GM12878 (cell line): ENCODE measurements around the gene APOC1. TPM values are rescaled to one million over a fixed set of nuclear protein-coding genes. Genes with fewer than 3 reads are reported as not detected.

Experiments
- ATAC-seq: fragments of 200-7000 bp; cut with Tn5 transposase; 3 replicates; pipeline ENCODE4 v1.9.1; 2020; ENCODE audit warnings: mild to moderate bottlenecking, moderate library complexity
- BruUV-seq: library from RNA; stranded (reverse); fragments of 400-500 nt; replicated peaks from 2 replicates; lab custom pipeline; 2021; lab: Mats Ljungman, UMichigan
- CTCF ChIA-PET: fragments of 300-600 bp; sonication (Branson Sonifier 250); formaldehyde crosslinking; extraction: SDS; loops from one replicate; lab custom pipeline; 2021; ENCODE audit warnings: inconsistent platforms; lab: Yijun Ruan, JAX
- POLR2A ChIA-PET: fragments of 350-600 bp; formaldehyde crosslinking; extraction: SDS; loops from one replicate; lab custom pipeline; 2021; ENCODE audit warnings: inconsistent platforms; lab: Charles Lee
- RAD21 ChIA-PET: fragments of 300-600 bp; sonication (Branson Sonifier 250); formaldehyde crosslinking; loops from one replicate; lab custom pipeline; 2023; ENCODE audit warnings: antibody characterized with exemption; ENCODE audit not compliant: unreplicated experiment; lab: Charles Lee
- SMC1A ChIA-PET: fragments of 300-600 bp; sonication (Branson Sonifier 250); formaldehyde crosslinking; loops from one replicate; lab custom pipeline; 2023; ENCODE audit not compliant: unreplicated experiment, uncharacterized antibody; lab: Charles Lee
- DNase-seq: peaks from one replicate; pipeline ENCODE4 v3.0.0-alpha.2; 2011; ENCODE audit warnings: low read depth, low spot score
- FAIRE-seq: peaks from 3 replicates; lab custom pipeline; 2011; peaks lifted over from hg19 to GRCh38; lab: Jason Lieb, UNC
- H2AFZ ChIP-seq: 2 replicates; pipeline ENCODE4 v1.6.0; 2011; ENCODE audit warnings: low read depth, low read length, control low read depth; ENCODE audit not compliant: control insufficient read depth
- H3K27ac ChIP-seq: 2 replicates; pipeline ENCODE4 v1.5.1; 2011; ENCODE audit warnings: control low read depth; ENCODE audit not compliant: control insufficient read depth, insufficient read depth
- H3K27me3 ChIP-seq, 2 experiments: replicated peaks in 1 of 2; 2 replicates each; pipeline versions ENCODE4 v1.6.0 to v1.6.1; 2011; ENCODE audit warnings: low read length in 1 of 2; ENCODE audit not compliant: control insufficient read depth in 2 of 2, insufficient read depth in 2 of 2
- H3K36me3 ChIP-seq, 2 experiments: 2 replicates each; pipeline ENCODE4 v1.5.1; 2011; ENCODE audit warnings: low read length in 1 of 2; ENCODE audit not compliant: control insufficient read depth in 2 of 2, insufficient read depth in 2 of 2
- H3K4me1 ChIP-seq: 2 replicates; pipeline ENCODE4 v1.6.1; 2011; ENCODE audit warnings: mild to moderate bottlenecking, low read length, moderate library complexity, mixed read lengths; ENCODE audit not compliant: control insufficient read depth, insufficient read depth
- H3K4me2 ChIP-seq: 2 replicates; pipeline ENCODE4 v1.6.0; 2011; ENCODE audit warnings: control low read depth; ENCODE audit not compliant: control insufficient read depth, insufficient read depth
- H3K4me3 ChIP-seq: fragments of 200-600 bp; sonication (generic); 2 replicates; pipeline ENCODE4 v1.5.1; 2016
- H3K79me2 ChIP-seq: 2 replicates; pipeline ENCODE4 v1.6.0; 2011; ENCODE audit warnings: low read length; ENCODE audit not compliant: control insufficient read depth, insufficient read depth
- H3K9ac ChIP-seq: 2 replicates; pipeline ENCODE4 v1.8.0; 2011; ENCODE audit warnings: low read length, control low read depth, mixed read lengths; ENCODE audit not compliant: control insufficient read depth, insufficient read depth
- H3K9me3 ChIP-seq: replicated peaks from 3 replicates; pipeline ENCODE4 v1.5.1; 2011; ENCODE audit warnings: mild to moderate bottlenecking, low read length; ENCODE audit not compliant: control insufficient read depth, insufficient read depth
- H4K20me1 ChIP-seq: 2 replicates; pipeline ENCODE4 v1.6.0; 2011; ENCODE audit not compliant: control insufficient read depth, insufficient read depth
- CBX5 ChIP-seq: sonication (generic); IDR thresholded peaks from 2 replicates; pipeline ENCODE4 v1.6.1; 2016; ENCODE audit warnings: low read depth, moderate library complexity, mild to moderate bottlenecking, inconsistent platforms
- CREB1 ChIP-seq: IDR thresholded peaks from 2 replicates; pipeline ENCODE4 v1.6.1; 2012; ENCODE audit warnings: low read depth, mild to moderate bottlenecking, inconsistent platforms
- FOS ChIP-seq: IDR thresholded peaks from 3 replicates; pipeline ENCODE4 v1.6.1; 2011; ENCODE audit warnings: borderline replicate concordance; ENCODE audit not compliant: insufficient read length; ENCODE audit errors: extremely low read depth
- HDAC6 ChIP-seq: fragments of 200-600 bp; sonication (generic); IDR thresholded peaks from one replicate; pipeline ENCODE4 v1.8.0; 2017; ENCODE audit warnings: antibody characterized with exemption; ENCODE audit not compliant: unreplicated experiment
- IKZF2 ChIP-seq, 2 experiments: fragments of 450-650 bp; IDR thresholded peaks; 2 replicates each; pipeline ENCODE4 v1.6.1; 2017; ENCODE audit warnings: mild to moderate bottlenecking in 2 of 2, moderate library complexity in 2 of 2
- NFXL1 ChIP-seq: fragments of 450-650 bp; IDR thresholded peaks from 2 replicates; pipeline ENCODE4 v1.6.1; 2017; ENCODE audit warnings: antibody characterized with exemption, mild to moderate bottlenecking, borderline replicate concordance
- NR2C2 ChIP-seq: IDR thresholded peaks from 2 replicates; pipeline ENCODE4 v1.6.1; 2011; ENCODE audit warnings: borderline replicate concordance, low read depth; ENCODE audit not compliant: control insufficient read depth, insufficient read length
- PAX5 ChIP-seq: IDR thresholded peaks from 2 replicates; pipeline ENCODE4 v1.6.1; 2011; ENCODE audit warnings: low read depth, low read length, borderline replicate concordance
- PAX8 ChIP-seq: fragments of 450-650 bp; IDR thresholded peaks from 2 replicates; pipeline ENCODE4 v1.6.1; 2017; ENCODE audit warnings: mild to moderate bottlenecking, moderate library complexity
- POLR2AphosphoS5 ChIP-seq: IDR thresholded peaks from 2 replicates; pipeline ENCODE4 v1.6.1; 2011; ENCODE audit warnings: mild to moderate bottlenecking, low read length, inconsistent platforms
- STAT1 ChIP-seq: fragments of 450-650 bp; conservative IDR thresholded peaks from 2 replicates; pipeline ENCODE4 v1.6.1; 2014; ENCODE audit warnings: antibody characterized with exemption, mild to moderate bottlenecking
- STAT3 ChIP-seq: IDR thresholded peaks from 2 replicates; pipeline ENCODE4 v1.6.1; 2011; ENCODE audit warnings: low read depth, low read length, improper control_type of control experiment
- SUZ12 ChIP-seq: fragments of 200-600 bp; sonication (generic); IDR thresholded peaks from one replicate; pipeline ENCODE4 v1.6.1; 2018; ENCODE audit warnings: antibody characterized with exemption, mild to moderate bottlenecking; ENCODE audit not compliant: unreplicated experiment
- ZNF274 ChIP-seq: IDR thresholded peaks from one replicate; pipeline ENCODE4 v1.8.0; 2011; ENCODE audit not compliant: insufficient read length, insufficient read depth
- WGBS: methylation state at CpG from one replicate; pipeline ENCODE4 v1.1.6; 2016; ENCODE audit warnings: low lambda C conversion rate; ENCODE audit not compliant: insufficient replicate concordance, insufficient coverage; ENCODE audit errors: missing lambda C conversion rate; 5-methylcytosine and 5-hydroxymethylcytosine counted together
- in situ Hi-C: fragments of 300-500 bp; cut with MboI; formaldehyde crosslinking; loops from 9 replicates; pipeline ENCODE4 v1.14.3; 2018; ENCODE audit warnings: mixed read lengths
- intact Hi-C: fragments of 100-400 bp; cut with micrococcal nuclease; formaldehyde crosslinking; loops from one replicate; pipeline ENCODE4 v1.14.2; 2022; ENCODE audit not compliant: unreplicated experiment
- polyA plus RNA-seq, 11 experiments: library from polyadenylated mRNA; depleted of rRNA in 4 of 11; unstranded in 6 of 11; stranded (reverse) in 5 of 11; fragments of >200 nt; fragmentation: Nextera tagmentation in 4 of 11; fragmentation: Illumina TruSeq in 1 of 11; extraction: Ambion mirVana in 4 of 11; extraction: Trizol in 1 of 11; gene quantifications; 1 replicate in 1 of 11; 2 replicates in 10 of 11; pipeline versions ENCODE4 v1.2.1 to v1.2.3, GENCODE V29; 2011 to 2016; ENCODE audit warnings: inconsistent platforms in 2 of 11, missing spikeins in 2 of 11, low read depth in 1 of 11
- total RNA-seq, 4 experiments: library from RNA; depleted of rRNA in 3 of 4; stranded (reverse); fragments of >200 nt in 3 of 4; fragmentation: Illumina TruSeq in 1 of 4; extraction: Trizol in 1 of 4; gene quantifications; 2 replicates each; pipeline versions ENCODE4 v1.2.1 to v1.2.3, GENCODE V29; 2013 to 2021
- TF ChIP-seq, protein P1 (sequence below): IDR thresholded peaks from 2 replicates; pipeline ENCODE4 v1.6.1; 2011; ENCODE audit warnings: borderline replicate concordance, low read depth, mild to moderate bottlenecking, moderate library complexity, mixed read lengths, low read length; ENCODE audit not compliant: insufficient read depth; ENCODE audit errors: extremely low read length
- TF ChIP-seq, protein P2 (sequence below): fragments of 450-650 bp; IDR thresholded peaks from 2 replicates; pipeline ENCODE4 v1.6.1; 2017; ENCODE audit warnings: borderline replicate concordance
- TF ChIP-seq, protein P3 (sequence below): fragments of 450-650 bp; formaldehyde crosslinking; IDR thresholded peaks from 2 replicates; pipeline ENCODE4 v1.5.0; 2022; ENCODE audit warnings: mild to moderate bottlenecking, missing genetic modification characterization

Gene APOC1
- total and polyA plus RNA-seq, 10 of the 15 experiments (the other 5 are each of a cell fraction or from before 2014, with no cell fraction given), result 0.73 to 4.0 (median 2.6) TPM

DNA sequence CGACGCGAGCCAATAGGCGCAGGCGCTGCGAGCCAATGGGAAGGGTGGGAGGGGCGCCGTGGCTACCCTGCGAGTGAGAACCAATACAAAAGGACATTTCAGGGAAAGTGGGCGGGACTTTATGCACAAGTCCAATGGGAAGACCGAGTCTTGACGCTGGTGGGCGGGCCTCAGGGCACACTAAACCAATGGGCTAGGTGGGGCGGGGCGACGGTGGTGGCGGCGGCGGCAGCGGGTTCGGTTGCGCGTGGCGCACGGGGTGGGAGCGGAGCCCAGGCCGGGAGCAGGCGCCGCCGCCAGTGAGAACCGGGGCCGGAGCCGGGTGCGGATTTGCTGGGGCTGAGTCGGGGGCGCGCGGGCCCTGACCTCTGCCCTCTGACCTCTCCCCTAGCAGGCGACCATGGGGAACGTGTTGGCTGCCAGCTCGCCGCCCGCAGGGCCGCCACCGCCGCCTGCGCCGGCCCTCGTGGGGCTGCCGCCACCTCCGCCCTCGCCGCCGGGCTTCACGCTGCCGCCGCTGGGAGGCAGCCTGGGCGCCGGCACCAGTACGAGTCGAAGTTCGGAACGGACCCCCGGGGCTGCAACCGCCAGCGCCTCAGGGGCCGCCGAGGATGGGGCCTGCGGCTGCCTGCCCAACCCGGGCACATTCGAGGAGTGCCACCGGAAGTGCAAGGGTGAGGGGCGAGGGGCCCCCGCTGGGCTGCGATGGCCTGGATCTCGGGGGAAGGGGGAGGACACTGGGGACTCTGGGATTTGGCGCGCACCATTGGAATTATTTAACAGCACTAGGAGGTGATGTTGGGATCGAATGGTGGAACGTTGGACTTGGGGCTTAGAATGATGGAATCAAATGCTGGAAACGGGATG lies 23.2 kb upstream of the APOC1 start, which contains the start of gene TOMM40:
Gene TOMM40 (plus strand): TSS at position 239 of the 867 bp plus-strand sequence. CDS start 162 bp downstream, at position 401.
- RAD21 ChIA-PET, result interaction anchor here (0.6 to 1.6 kb wide), 3 partner anchors 166 to 287 kb away, joined by 3 read pairs; partner anchors contain the start of genes BLOC1S3 and TRAPPC6A
- intact Hi-C loops, result loop anchor here (5.0 kb wide), 1 partner anchor 44 kb away; the partner anchor contains the start of gene NECTIN2
- in situ Hi-C loops, result no loop called here
- BruUV-seq, result no TSS peak
- H2AFZ ChIP-seq, result peak within 1 kb of the TSS; percentile 96
- POLR2A ChIA-PET, result interaction anchor here (1.0 to 1.7 kb wide), 2 partner anchors 63 to 184 kb away, joined by 3 to 7 read pairs; partner anchors contain the start of gene CLPTM1
- DNase-seq, result no peak
- H3K36me3 ChIP-seq, result peaks cover 0 to 19% of the 10 kb centered on the region in 2 experiments; a peak in 3 of 4 replicates
- peak within 1 kb of the TSS; percentile 96 for H3K27ac ChIP-seq
- peak within 1 kb of the TSS; percentile 83 for H3K4me3 ChIP-seq
- H3K9ac ChIP-seq, result peak within 1 kb of the TSS; percentile 88
- no peak for FAIRE-seq
- peaks cover 19% of the 10 kb centered on the region for H3K4me1 ChIP-seq
- H4K20me1 ChIP-seq, result no peaks in the 10 kb centered on the region
- WGBS, result under 1% methylated on average over 71 of the region's 81 CpGs
- no peak for ATAC-seq
- no peaks in the 10 kb centered on the region for H3K27me3 ChIP-seq
- peak within 1 kb of the TSS; percentile 98 for H3K4me2 ChIP-seq
- H3K79me2 ChIP-seq, result peaks cover 32% of the 10 kb centered on the region
- peaks cover 1% of the 10 kb centered on the region; the same call in 1 of the 3 replicates for H3K9me3 ChIP-seq
- CTCF ChIA-PET, result interaction anchor here (0.6 to 1.4 kb wide), 4 partner anchors 13 to 237 kb away, joined by 4 to 7 read pairs (median 6); no protein-coding TSS in a partner anchor
- SMC1A ChIA-PET, result interaction anchor here (1.8 kb wide), 1 partner anchor 62 kb away, joined by 6 read pairs; no protein-coding TSS in a partner anchor
- TF ChIP-seq, protein P1, sequence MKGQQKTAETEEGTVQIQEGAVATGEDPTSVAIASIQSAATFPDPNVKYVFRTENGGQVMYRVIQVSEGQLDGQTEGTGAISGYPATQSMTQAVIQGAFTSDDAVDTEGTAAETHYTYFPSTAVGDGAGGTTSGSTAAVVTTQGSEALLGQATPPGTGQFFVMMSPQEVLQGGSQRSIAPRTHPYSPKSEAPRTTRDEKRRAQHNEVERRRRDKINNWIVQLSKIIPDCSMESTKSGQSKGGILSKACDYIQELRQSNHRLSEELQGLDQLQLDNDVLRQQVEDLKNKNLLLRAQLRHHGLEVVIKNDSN, result no peak
- TF ChIP-seq PAX8, result no peak
- TF ChIP-seq NR2C2, result no peak
- peak; percentile 58 for TF ChIP-seq FOS
- no peak for TF ChIP-seq NFXL1
- no peak for TF ChIP-seq SUZ12
- peak; percentile 43; the same call in 1 of the 2 replicates for TF ChIP-seq POLR2AphosphoS5
- TF ChIP-seq IKZF2 (IDR thresholded peaks at IDR 0.05), result no peak
- TF ChIP-seq, protein P2, sequence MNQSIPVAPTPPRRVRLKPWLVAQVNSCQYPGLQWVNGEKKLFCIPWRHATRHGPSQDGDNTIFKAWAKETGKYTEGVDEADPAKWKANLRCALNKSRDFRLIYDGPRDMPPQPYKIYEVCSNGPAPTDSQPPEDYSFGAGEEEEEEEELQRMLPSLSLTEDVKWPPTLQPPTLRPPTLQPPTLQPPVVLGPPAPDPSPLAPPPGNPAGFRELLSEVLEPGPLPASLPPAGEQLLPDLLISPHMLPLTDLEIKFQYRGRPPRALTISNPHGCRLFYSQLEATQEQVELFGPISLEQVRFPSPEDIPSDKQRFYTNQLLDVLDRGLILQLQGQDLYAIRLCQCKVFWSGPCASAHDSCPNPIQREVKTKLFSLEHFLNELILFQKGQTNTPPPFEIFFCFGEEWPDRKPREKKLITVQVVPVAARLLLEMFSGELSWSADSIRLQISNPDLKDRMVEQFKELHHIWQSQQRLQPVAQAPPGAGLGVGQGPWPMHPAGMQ, result no peak
- TF ChIP-seq, protein P3, sequence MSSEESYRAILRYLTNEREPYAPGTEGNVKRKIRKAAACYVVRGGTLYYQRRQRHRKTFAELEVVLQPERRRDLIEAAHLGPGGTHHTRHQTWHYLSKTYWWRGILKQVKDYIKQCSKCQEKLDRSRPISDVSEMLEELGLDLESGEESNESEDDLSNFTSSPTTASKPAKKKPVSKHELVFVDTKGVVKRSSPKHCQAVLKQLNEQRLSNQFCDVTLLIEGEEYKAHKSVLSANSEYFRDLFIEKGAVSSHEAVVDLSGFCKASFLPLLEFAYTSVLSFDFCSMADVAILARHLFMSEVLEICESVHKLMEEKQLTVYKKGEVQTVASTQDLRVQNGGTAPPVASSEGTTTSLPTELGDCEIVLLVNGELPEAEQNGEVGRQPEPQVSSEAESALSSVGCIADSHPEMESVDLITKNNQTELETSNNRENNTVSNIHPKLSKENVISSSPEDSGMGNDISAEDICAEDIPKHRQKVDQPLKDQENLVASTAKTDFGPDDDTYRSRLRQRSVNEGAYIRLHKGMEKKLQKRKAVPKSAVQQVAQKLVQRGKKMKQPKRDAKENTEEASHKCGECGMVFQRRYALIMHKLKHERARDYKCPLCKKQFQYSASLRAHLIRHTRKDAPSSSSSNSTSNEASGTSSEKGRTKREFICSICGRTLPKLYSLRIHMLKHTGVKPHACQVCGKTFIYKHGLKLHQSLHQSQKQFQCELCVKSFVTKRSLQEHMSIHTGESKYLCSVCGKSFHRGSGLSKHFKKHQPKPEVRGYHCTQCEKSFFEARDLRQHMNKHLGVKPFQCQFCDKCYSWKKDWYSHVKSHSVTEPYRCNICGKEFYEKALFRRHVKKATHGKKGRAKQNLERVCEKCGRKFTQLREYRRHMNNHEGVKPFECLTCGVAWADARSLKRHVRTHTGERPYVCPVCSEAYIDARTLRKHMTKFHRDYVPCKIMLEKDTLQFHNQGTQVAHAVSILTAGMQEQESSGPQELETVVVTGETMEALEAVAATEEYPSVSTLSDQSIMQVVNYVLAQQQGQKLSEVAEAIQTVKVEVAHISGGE (CRISPR knock-in tag), result no peak
- TF ChIP-seq ZNF274, result no peak
- no peak for TF ChIP-seq PAX5
- peak; percentile 81; the same call in 1 of the 2 replicates for TF ChIP-seq CREB1
- no peak for TF ChIP-seq HDAC6
- TF ChIP-seq STAT3, result no peak
- 0 out of 2 replicates have a peak, but pooled peaks have one; percentile 58 for TF ChIP-seq STAT1
- no peak for TF ChIP-seq CBX5
